ENCODE results near the gene CAMTA1. TPM values are rescaled to one million over a fixed set of nuclear protein-coding genes. Genes with fewer than 3 reads are reported as not detected.

Gene CAMTA1
- polyA plus RNA-seq, 1 of the 3 experiments (the other 2 are of a cell fraction), result 63.1 TPM

- 60% methylated on average over 12 of the region's 13 CpGs for WGBS (ENCODE audit: low lambda C conversion rate)
- Histone ChIP-seq H3K27me3 (ENCODE audit: insufficient read depth) (no peaks in the 10 kb centered on the region), H3K79me2 (ENCODE audit: insufficient read depth) (no peaks in the 10 kb centered on the region), H3F3A (replicated peaks; ENCODE audit: insufficient read depth) (no peaks in the 10 kb centered on the region), H3K4me3 (ENCODE audit: low read depth in 2 of 2, low read length in 1 of 2) (no peak overlapping the region), H3K9ac (no peak overlapping the region), H3K36me3 (replicated peaks in 1 of 2; ENCODE audit: control insufficient read depth in 1 of 2, insufficient read depth in 2 of 2, low read length in 1 of 2) (no peaks in the 10 kb centered on the region), H3K9me3 (no peaks in the 10 kb centered on the region), H3K4me1 (ENCODE audit: control insufficient read depth in 1 of 2, insufficient read depth in 2 of 2, low read depth in 1 of 2, low read length in 1 of 2) (peaks cover 0 to 32% of the 10 kb centered on the region in 2 experiments; a peak in 1 of 4 replicates), H3K9me2 (no peaks in the 10 kb centered on the region), H2AFZ (ENCODE audit: low read depth) (no peak overlapping the region), H4K20me1 (ENCODE audit: insufficient read depth) (no peaks in the 10 kb centered on the region), H3K27ac (ENCODE audit: low read depth in 2 of 2, low read length in 1 of 2) (peak overlapping the region in 1 of 2 experiments; percentile 64; a peak in 2 of 4 replicates), H3K4me2 (no peak overlapping the region)
- CTCF ChIA-PET, result interaction anchor here (0.6 to 2.0 kb wide), 11 partner anchors 10 to 979 kb away, joined by 3 to 8 read pairs (median 3); no protein-coding TSS in a partner anchor
- TF ChIP-seq GATA2 (CRISPR knock-in tag; IDR thresholded peaks at IDR 0.05) (no peak), YY1 (IDR thresholded peaks at IDR 0.05; ENCODE audit: low read depth) (no peak), NRF1 (IDR thresholded peaks at IDR 0.05; ENCODE audit: low read depth, low read length) (no peak), TCF12 (IDR thresholded peaks at IDR 0.05) (no peak), TEAD4 (IDR thresholded peaks at IDR 0.05; ENCODE audit: borderline replicate concordance, insufficient read depth) (no peak), FOXJ3 (CRISPR knock-in tag; IDR thresholded peaks at IDR 0.05) (no peak), NFIC (IDR thresholded peaks at IDR 0.05; ENCODE audit: borderline replicate concordance) (no peak), PBX3 (IDR thresholded peaks at IDR 0.05) (no peak), RFX5 (IDR thresholded peaks at IDR 0.05; ENCODE audit: low read length) (no peak), EP300 (IDR thresholded peaks at IDR 0.05; ENCODE audit: borderline replicate concordance in 1 of 2, low read depth in 1 of 2, low read length in 1 of 2) (no peak), RXRA (IDR thresholded peaks at IDR 0.05; ENCODE audit: borderline replicate concordance, low read depth) (no peak), CHD2 (IDR thresholded peaks at IDR 0.05; ENCODE audit: low read length, partially characterized antibody) (no peak), SIN3A (IDR thresholded peaks at IDR 0.05; ENCODE audit: borderline replicate concordance, low read depth, low read length) (no peak)
- TF ChIP-seq, protein P1, sequence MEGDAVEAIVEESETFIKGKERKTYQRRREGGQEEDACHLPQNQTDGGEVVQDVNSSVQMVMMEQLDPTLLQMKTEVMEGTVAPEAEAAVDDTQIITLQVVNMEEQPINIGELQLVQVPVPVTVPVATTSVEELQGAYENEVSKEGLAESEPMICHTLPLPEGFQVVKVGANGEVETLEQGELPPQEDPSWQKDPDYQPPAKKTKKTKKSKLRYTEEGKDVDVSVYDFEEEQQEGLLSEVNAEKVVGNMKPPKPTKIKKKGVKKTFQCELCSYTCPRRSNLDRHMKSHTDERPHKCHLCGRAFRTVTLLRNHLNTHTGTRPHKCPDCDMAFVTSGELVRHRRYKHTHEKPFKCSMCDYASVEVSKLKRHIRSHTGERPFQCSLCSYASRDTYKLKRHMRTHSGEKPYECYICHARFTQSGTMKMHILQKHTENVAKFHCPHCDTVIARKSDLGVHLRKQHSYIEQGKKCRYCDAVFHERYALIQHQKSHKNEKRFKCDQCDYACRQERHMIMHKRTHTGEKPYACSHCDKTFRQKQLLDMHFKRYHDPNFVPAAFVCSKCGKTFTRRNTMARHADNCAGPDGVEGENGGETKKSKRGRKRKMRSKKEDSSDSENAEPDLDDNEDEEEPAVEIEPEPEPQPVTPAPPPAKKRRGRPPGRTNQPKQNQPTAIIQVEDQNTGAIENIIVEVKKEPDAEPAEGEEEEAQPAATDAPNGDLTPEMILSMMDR (IDR thresholded peaks at IDR 0.05), result no peak
- POLR2A ChIA-PET, result interaction anchor here (0.9 to 2.7 kb wide), 4 partner anchors 9 to 36 kb away, joined by 3 to 10 read pairs (median 6); no protein-coding TSS in a partner anchor
- no peak for DNase-seq
Measured at GRCh38 chr1:7594714-7595295, 809.6 kb downstream of the CAMTA1 start.

DNA sequence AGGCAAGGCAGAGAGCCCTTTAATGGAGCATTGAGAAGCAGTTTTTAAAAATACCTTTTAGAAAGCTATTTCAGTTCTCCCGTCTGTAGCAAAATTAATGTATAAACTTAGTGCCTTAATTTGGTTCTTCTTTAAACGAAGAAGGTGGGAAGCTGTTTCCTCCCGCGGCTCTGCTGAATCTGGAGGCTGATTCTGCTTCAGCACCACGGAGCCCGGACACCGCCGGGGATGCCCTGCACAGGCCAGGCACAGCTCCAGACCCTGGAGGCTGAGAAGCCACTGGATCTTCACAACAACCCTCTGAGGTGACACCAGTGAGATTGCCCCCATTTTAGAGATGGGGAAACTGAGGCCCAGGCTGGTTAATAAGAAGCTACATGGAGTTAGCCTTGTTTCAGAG is 810.1 kb downstream of the CAMTA1 start:
- H3K4me2 ChIP-seq, result no peak overlapping the region
- H2AFZ ChIP-seq (ENCODE audit: low read depth), result no peak overlapping the region
- H3K27ac ChIP-seq (ENCODE audit: low read depth in 2 of 2, low read length in 1 of 2), result no peak overlapping the region
- H3K79me2 ChIP-seq (ENCODE audit: insufficient read depth), result no peaks in the 10 kb centered on the region
- H3K9me2 ChIP-seq, result no peaks in the 10 kb centered on the region
- no peaks in the 10 kb centered on the region for H4K20me1 ChIP-seq (ENCODE audit: insufficient read depth)
- TF ChIP-seq GATA2 (CRISPR knock-in tag; IDR thresholded peaks at IDR 0.05), result no peak
- TF ChIP-seq REST (IDR thresholded peaks at IDR 0.05; ENCODE audit: low read depth, low read length), result peak; percentile 79
- H3K4me3 ChIP-seq (ENCODE audit: low read depth in 2 of 2, low read length in 1 of 2), result no peak overlapping the region
- POLR2A ChIA-PET, result interaction anchor here (1.3 to 2.7 kb wide), 3 partner anchors 10 to 37 kb away, joined by 5 to 10 read pairs (median 7); no protein-coding TSS in a partner anchor
- no peak overlapping the region for H3K9ac ChIP-seq
- peaks cover 0 to 27% of the 10 kb centered on the region in 2 experiments; a peak in 1 of 4 replicates for H3K4me1 ChIP-seq (ENCODE audit: control insufficient read depth in 1 of 2, insufficient read depth in 2 of 2, low read depth in 1 of 2, low read length in 1 of 2)
- no peaks in the 10 kb centered on the region for H3K36me3 ChIP-seq (replicated peaks in 1 of 2; ENCODE audit: control insufficient read depth in 1 of 2, insufficient read depth in 2 of 2, low read length in 1 of 2)
- no peaks in the 10 kb centered on the region for H3K27me3 ChIP-seq (ENCODE audit: insufficient read depth)
- 63% methylated on average over 4 of the region's 8 CpGs for WGBS (ENCODE audit: low lambda C conversion rate)
- no peak for DNase-seq
- no peaks in the 10 kb centered on the region for H3K9me3 ChIP-seq
- H3F3A ChIP-seq (replicated peaks; ENCODE audit: insufficient read depth), result no peaks in the 10 kb centered on the region
- CTCF ChIA-PET, result interaction anchor here (0.6 to 2.0 kb wide), 10 partner anchors 10 to 980 kb away, joined by 3 to 8 read pairs (median 3); no protein-coding TSS in a partner anchor
